HepG2 (cell line): ENCODE measurements around the gene MAN2A2. TPM values are rescaled to one million over a fixed set of nuclear protein-coding genes. Genes with fewer than 3 reads are reported as not detected.

ENCODE experiments used
- HNRNPUL1 ChIP-seq: fragments of 200-400 bp; formaldehyde crosslinking; IDR thresholded peaks from 2 replicates; pipeline ENCODE4 v1.6.1; 2017; ENCODE audit warnings: low read depth, mild to moderate bottlenecking, low read length, moderate library complexity
- KIAA2018 ChIP-seq: sonication (generic); formaldehyde crosslinking; IDR thresholded peaks from 2 replicates; pipeline ENCODE4 v1.5.0; 2020; ENCODE audit warnings: mild to moderate bottlenecking, missing genetic modification reagents, borderline replicate concordance
- KLF13 ChIP-seq: sonication (generic); formaldehyde crosslinking; IDR thresholded peaks from 2 replicates; pipeline ENCODE4 v1.4.0; 2020; ENCODE audit warnings: mild to moderate bottlenecking, missing genetic modification reagents
- KLF16 ChIP-seq, 2 experiments: sonication (generic) in 1 of 2; formaldehyde crosslinking in 1 of 2; IDR thresholded peaks; 2 replicates each; pipeline versions ENCODE4 v1.6.1 to v1.8.0; 2016 to 2023; ENCODE audit warnings: missing genetic modification reagents in 2 of 2, missing compliant biosample characterization in 1 of 2
- MEIS2 ChIP-seq: sonication (generic); formaldehyde crosslinking; IDR thresholded peaks from 2 replicates; pipeline ENCODE4 v1.9.0; 2021; ENCODE audit warnings: mild to moderate bottlenecking, missing genetic modification reagents
- NFAT5 ChIP-seq: sonication (generic); formaldehyde crosslinking; IDR thresholded peaks from 2 replicates; pipeline ENCODE4 v1.4.0; 2020; ENCODE audit warnings: missing genetic modification reagents
- SMAD1 ChIP-seq: sonication (generic); formaldehyde crosslinking; IDR thresholded peaks from 2 replicates; pipeline ENCODE4 v1.4.0; 2020; ENCODE audit warnings: missing genetic modification reagents, low read depth, mild to moderate bottlenecking, borderline replicate concordance
- TCF12 ChIP-seq, 2 experiments: fragments of 450-650 bp in 1 of 2; sonication (generic) in 1 of 2; formaldehyde crosslinking in 1 of 2; IDR thresholded peaks; 2 replicates each; pipeline versions ENCODE4 v1.6.1 to v1.8.0; 2017 to 2022; ENCODE audit warnings: antibody characterized with exemption in 1 of 2, mild to moderate bottlenecking in 1 of 2, missing genetic modification reagents in 1 of 2, moderate library complexity in 1 of 2
- ZBTB49 ChIP-seq: sonication (generic); formaldehyde crosslinking; IDR thresholded peaks from 2 replicates; pipeline ENCODE4 v1.4.0; 2020; ENCODE audit warnings: missing genetic modification reagents, borderline replicate concordance
- ZFP36 ChIP-seq: fragments of 150-350 bp; IDR thresholded peaks from 2 replicates; pipeline ENCODE4 v1.6.1; 2018; ENCODE audit warnings: borderline replicate concordance, low read length, low read depth; ENCODE audit not compliant: partially characterized antibody
- ZMYM3 ChIP-seq: sonication (generic); formaldehyde crosslinking; IDR thresholded peaks from 2 replicates; pipeline ENCODE4 v1.5.1; 2020; ENCODE audit warnings: mild to moderate bottlenecking, missing genetic modification reagents
- polyA plus RNA-seq, 8 experiments: library from polyadenylated mRNA; depleted of rRNA in 3 of 8; stranded (reverse) in 7 of 8; unstranded in 1 of 8; fragments of >200 nt; fragmentation: Illumina TruSeq in 4 of 8; extraction: Trizol in 4 of 8; gene quantifications; 2 replicates each; pipeline versions ENCODE4 v1.2.1 to v1.2.3, GENCODE V29; 2011 to 2016; ENCODE audit warnings: low read depth in 4 of 8, missing spikeins in 1 of 8, mixed read lengths in 1 of 8; ENCODE audit not compliant: insufficient read depth in 1 of 8
- total RNA-seq, 5 experiments: library from RNA; depleted of rRNA; stranded (reverse); fragments of >200 nt; fragmentation: Illumina TruSeq; extraction: Trizol; gene quantifications; 2 replicates each; pipeline ENCODE4 v1.2.3, GENCODE V29; 2016; ENCODE audit warnings: low read depth in 1 of 5

MAN2A2 gene
- total and polyA plus RNA-seq, 2 of the 13 experiments (the other 11 are each of a cell fraction or from before 2014, with no cell fraction given): 17.5 to 51.5 TPM

GRCh38 chr15:90893175-90894090 is 9.7 kb upstream of the MAN2A2 start (continued):
- TF ChIP-seq KLF16 (CRISPR knock-in tag; IDR thresholded peaks at IDR 0.05) (0 out of 4 replicates have a peak, but pooled peaks of 1 of the 2 experiments have one; percentile 52), ZMYM3 (CRISPR knock-in tag) (no peak), NFAT5 (CRISPR knock-in tag) (no peak), KIAA2018 (CRISPR knock-in tag) (no peak), TCF12 (IDR thresholded peaks at IDR 0.05) (no peak), TCF12 (CRISPR knock-in tag; IDR thresholded peaks at IDR 0.05) (no peak), ZBTB49 (CRISPR knock-in tag) (no peak), KLF13 (no peak), ZFP36 (no peak), SMAD1 (CRISPR knock-in tag) (no peak), HNRNPUL1 (no peak), MEIS2 (CRISPR knock-in tag) (no peak)
